ENCODE results near the gene TRAPPC6A.

DNA sequence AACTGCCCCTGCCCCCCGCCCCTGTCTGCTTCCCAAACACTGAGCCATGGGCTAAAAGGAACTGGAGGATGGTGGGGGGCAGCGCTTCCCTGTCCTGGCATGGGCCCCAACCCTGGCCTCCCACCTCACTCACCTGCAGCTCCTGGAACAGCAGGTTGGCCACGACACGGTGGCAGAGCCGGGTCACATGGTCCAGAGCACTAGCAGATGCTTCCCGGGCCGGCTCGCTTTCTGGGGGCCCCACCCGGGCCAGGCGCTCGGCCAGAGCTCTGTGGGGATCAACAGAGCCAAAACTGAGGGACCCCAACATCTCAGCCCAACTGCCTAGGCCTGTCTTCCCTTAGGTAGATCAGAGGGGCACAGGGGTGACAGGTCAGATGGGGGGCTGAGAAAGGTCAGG, 46.6 kb upstream of the TRAPPC6A start:
- TF ChIP-seq, protein P1, sequence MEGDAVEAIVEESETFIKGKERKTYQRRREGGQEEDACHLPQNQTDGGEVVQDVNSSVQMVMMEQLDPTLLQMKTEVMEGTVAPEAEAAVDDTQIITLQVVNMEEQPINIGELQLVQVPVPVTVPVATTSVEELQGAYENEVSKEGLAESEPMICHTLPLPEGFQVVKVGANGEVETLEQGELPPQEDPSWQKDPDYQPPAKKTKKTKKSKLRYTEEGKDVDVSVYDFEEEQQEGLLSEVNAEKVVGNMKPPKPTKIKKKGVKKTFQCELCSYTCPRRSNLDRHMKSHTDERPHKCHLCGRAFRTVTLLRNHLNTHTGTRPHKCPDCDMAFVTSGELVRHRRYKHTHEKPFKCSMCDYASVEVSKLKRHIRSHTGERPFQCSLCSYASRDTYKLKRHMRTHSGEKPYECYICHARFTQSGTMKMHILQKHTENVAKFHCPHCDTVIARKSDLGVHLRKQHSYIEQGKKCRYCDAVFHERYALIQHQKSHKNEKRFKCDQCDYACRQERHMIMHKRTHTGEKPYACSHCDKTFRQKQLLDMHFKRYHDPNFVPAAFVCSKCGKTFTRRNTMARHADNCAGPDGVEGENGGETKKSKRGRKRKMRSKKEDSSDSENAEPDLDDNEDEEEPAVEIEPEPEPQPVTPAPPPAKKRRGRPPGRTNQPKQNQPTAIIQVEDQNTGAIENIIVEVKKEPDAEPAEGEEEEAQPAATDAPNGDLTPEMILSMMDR (conservative IDR thresholded peaks at IDR 0.05; ENCODE audit: low read depth in 2 of 2), result no peak
- TF ChIP-seq, protein P2, sequence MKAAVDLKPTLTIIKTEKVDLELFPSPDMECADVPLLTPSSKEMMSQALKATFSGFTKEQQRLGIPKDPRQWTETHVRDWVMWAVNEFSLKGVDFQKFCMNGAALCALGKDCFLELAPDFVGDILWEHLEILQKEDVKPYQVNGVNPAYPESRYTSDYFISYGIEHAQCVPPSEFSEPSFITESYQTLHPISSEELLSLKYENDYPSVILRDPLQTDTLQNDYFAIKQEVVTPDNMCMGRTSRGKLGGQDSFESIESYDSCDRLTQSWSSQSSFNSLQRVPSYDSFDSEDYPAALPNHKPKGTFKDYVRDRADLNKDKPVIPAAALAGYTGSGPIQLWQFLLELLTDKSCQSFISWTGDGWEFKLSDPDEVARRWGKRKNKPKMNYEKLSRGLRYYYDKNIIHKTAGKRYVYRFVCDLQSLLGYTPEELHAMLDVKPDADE (IDR thresholded peaks at IDR 0.05), result no peak
- TF ChIP-seq EZH2phosphoT487 (IDR thresholded peaks at IDR 0.05; ENCODE audit: unreplicated experiment) (no peak), POLR2AphosphoS5 (IDR thresholded peaks at IDR 0.05; ENCODE audit: low read depth) (no peak), EZH2 (IDR thresholded peaks at IDR 0.05; ENCODE audit: low read depth, unreplicated experiment) (no peak), ZNF114 (CRISPR knock-in tag; IDR thresholded peaks at IDR 0.05) (no peak), JUNB (IDR thresholded peaks at IDR 0.05; ENCODE audit: unreplicated experiment) (no peak)
- TF ChIP-seq, protein P3, sequence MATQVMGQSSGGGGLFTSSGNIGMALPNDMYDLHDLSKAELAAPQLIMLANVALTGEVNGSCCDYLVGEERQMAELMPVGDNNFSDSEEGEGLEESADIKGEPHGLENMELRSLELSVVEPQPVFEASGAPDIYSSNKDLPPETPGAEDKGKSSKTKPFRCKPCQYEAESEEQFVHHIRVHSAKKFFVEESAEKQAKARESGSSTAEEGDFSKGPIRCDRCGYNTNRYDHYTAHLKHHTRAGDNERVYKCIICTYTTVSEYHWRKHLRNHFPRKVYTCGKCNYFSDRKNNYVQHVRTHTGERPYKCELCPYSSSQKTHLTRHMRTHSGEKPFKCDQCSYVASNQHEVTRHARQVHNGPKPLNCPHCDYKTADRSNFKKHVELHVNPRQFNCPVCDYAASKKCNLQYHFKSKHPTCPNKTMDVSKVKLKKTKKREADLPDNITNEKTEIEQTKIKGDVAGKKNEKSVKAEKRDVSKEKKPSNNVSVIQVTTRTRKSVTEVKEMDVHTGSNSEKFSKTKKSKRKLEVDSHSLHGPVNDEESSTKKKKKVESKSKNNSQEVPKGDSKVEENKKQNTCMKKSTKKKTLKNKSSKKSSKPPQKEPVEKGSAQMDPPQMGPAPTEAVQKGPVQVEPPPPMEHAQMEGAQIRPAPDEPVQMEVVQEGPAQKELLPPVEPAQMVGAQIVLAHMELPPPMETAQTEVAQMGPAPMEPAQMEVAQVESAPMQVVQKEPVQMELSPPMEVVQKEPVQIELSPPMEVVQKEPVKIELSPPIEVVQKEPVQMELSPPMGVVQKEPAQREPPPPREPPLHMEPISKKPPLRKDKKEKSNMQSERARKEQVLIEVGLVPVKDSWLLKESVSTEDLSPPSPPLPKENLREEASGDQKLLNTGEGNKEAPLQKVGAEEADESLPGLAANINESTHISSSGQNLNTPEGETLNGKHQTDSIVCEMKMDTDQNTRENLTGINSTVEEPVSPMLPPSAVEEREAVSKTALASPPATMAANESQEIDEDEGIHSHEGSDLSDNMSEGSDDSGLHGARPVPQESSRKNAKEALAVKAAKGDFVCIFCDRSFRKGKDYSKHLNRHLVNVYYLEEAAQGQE (IDR thresholded peaks at IDR 0.05; ENCODE audit: unreplicated experiment), result no peak
